NCI-H187 (cell line): Measurements from ENCODE around the gene FHIT.

ENCODE experiments used
- DNase-seq, 2 experiments: peaks; one replicate each; lab custom pipeline; 2025; lab: John Stamatoyannopoulos, UW

Gene FHIT

DNA sequence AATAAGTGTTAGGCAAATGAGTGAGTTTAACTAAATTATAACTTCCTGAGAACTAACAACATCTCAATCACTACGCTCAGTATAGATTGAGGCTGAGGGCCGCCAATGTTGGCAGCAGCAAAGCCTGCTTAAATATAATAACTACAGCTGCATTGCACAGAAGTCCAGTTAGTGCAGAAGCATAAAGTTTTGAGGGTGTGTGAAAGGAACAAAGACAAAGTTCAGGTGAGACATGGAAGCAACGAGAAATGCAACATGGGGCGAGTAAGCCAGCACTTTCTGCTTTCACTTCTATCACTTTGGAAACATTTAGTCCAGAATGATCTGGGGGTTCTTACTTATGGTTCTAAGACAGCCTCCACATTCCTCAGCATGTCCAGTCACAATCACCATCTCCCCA, 1149.1 kb downstream of the FHIT start:
- no peak for DNase-seq

DNA sequence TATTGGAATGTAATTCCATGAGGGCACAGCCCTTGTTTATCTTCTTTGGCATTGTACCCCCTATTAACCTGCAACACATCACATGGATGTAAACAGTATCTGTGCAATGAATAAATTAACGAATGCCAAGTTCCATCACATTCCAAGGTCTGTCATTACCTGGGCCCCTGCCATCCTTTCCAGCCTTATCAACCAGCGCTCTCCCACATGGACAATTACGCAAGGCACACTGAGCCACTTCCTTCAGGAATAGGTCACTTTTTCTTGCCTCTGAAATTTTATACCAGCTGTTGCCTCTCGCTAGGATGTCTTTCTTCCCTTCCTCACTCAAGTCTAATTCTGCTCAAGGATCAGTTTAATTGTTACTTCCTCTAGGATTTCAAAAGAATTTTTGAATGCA, 1149.6 kb downstream of the FHIT start:
- no peak for DNase-seq

DNA sequence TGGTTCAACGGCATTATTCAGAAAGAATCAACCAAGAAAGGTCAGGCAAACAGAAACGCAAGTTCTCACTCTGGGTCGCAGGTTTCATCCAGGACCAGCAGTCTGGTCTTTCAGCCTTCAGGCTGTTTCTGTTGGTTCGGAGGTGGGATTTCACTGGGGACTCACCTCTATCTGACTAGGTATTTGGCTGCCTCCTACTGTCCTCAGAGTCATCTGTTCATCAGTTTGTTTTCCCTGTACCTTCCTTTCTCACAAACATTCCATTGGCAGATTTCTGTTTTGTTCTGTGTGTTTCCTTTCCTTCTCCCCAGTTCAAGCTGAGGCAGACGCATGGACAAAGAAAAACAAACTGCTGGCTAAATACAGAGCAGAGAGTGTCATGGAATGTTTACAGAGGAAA, 1154.8 kb downstream of the FHIT start:
- no peak for DNase-seq

DNA sequence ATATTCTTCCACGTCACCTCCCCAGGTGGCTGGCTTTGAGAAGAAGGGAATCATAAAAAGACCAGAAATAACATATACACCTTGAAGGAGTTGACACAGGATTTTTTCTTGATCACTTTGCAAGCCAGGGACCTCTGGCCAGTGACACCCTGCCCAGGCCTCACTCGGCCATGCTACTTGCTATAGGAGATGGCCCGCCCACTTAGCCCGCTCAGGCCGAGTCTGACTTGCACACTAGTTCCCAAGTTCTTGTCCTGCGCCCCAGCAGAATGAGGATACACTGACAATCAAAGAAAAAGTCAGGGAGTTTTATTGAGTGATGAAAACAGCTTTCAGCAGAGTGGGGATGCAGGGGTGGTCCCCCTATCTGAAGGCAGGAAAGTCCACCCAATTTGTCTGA, 1155.3 kb downstream of the FHIT start:
- no peak for DNase-seq

DNA sequence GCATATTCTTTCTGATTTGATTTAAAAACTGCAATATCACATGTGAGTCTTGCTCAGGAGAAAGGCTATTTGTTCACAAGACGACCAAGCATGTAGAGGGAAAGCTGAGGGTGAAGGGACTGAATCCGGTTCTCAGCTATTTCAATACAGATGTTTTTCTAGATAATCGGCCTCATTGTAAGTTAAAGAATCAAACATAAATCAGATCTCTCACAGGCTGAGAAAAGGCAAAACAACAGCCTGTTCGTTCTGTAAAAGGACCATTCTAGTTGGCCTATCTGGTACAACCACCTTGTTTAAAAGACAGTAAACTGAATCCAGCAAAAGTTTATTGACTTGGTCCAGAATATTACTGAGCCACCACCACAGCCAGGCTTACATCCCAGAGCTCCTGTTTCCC, 1155.7 kb downstream of the FHIT start:
- no peak for DNase-seq

DNA sequence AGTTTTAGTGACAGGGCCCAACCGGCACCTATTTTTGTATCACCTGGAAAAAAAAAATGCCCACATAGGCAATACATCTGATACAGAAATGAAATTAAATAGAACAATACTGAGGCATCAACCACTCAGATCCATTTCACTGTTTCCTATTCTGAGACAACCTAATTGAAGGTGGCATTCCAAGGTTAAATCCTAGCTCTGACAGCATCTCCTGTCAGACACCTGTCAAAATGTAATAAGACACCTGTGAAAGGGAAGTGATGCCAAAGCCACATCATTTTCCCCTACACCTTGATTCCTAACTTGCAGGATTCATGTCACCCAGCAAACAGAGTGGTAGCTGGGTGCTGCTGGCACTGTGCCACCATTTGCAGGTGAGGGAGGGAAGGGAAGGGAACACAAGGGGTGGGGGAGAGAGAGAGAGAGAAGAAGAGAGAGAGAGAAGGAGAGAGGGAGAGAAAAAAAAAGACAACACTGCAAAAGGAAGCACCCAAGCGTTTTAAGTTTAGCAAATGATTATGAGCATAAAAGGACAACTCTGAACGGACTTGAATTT, 1156.8 kb downstream of the FHIT start:
- no peak for DNase-seq

DNA sequence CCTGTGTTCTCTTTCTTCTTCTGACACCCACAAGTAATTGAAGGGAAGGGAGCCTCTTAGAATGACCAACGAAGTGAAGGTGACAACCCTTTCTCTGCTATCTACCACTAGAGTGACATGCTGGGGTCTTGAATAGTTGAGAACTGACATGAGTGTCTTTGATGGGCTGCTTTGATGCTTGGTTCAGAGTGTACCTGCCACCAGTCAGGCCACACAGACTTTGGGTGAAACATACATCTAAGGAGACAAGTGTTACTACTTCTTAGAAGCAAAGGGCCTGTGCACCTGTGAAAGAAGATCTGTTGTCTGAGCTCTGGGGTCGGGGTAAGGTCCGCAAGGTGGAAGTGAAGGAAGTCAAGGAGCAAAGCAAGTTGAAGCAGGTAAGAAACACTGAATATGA, 1160.7 kb downstream of the FHIT start:
- no peak for DNase-seq

DNA sequence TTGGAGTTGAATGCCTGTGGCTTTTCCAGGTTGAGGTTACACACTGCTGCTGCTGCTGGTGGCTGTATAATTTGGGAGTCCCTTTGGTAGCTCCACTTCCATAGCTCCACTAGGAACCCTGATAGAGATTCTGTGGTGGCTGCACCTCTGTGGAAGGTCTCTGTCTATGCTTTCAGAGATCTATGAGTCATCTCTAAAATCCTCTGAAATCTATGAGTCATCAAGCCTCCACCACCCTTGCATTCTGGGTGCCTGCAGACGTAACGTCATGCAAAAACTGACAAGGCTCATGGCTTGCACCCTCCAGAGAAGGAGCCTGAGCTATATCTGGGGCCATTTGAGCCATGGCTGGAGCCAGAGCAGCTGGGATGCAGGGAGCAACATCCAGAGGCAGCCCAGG, 1164.4 kb downstream of the FHIT start:
- no peak for DNase-seq

DNA sequence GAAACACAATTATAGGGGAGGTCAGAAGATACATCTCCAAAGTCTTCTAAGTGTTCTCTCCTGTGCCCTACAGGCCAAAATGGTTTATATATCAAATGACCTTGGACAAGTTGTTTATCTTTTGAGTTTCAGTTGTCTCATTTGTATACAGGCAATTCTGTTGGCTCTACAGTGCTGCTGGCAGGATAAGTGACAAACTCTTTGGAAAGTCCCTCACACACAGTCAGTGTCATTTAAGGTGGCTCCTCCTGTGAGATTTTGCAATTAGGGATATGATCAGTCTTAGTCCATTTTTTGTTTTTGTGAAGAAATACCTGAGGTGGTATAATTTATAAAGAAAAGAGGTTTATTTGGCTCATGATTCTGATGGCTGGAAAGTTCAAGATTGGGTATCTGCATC, 1165.6 kb downstream of the FHIT start:
- DNase-seq: no peak

DNA sequence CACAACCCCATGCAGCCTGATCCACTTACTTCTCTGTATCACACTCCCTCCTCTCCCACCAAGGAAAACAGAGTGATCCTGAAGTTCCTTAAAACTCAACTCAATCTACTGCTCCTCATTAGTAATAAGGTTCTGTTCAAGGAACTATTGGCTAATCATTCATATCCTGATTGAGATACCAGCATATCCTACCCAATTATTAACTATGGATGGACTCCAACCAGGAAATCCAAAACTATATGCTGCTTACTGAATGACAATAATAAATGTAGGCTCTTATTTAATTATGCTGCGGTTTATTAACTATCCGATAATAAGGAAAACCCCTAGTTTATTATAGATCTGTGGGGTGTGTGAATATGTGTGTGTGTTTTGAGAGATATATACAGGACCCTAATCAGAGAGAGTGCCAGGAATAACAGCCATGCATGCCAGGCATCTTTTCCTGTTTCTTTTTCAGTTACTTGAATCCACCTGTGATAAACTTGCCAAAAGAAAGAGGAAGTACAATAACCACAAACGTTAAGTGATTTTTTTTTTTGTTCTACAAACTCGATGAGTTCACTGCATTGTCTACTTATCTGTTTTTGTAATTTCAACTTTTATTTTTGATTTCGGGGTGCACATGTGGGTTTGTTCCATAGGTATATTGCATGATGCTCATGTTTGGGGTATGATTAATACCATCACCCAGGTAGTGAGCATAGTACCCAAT, 1169.7 kb downstream of the FHIT start:
- no peak for DNase-seq

DNA sequence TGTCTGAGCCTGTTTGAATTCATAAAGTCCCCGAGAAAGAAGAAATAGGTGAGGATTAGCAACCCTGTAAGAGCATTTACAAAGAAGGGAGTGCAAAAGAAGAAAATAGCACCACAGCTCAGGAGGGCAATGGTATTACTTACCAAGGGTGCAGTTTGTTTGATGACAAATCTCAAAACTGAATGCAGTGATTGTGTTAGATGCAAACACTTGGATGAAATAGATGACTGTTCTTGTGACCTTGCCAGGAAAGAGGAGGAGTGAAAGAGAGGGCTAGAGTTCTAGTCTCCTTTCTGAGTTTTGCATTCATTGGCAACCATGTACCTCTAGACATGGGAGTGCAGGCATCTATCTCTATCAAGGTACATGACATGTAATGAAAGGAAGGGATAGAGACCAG, 1170.6 kb downstream of the FHIT start:
- no peak for DNase-seq

DNA sequence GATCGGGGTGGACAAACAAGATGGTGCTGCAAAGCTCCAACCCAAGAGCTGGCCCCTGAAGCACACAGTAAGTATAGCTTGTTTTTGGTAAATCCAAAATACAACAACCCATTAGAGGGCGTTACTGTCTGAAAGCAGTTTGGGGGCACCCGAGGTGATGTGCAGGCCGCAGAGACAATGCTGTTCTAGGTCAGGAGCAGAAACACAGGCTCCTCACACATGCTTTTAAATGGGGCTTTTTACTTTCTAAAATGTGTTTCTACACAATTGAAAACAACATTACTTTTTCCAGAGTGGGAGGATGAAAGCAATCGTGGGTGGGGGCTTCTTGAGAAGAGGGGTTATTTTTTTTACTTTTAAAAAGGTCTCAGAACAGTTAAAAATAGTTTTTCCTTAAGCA, 1172.2 kb downstream of the FHIT start:
- no peak for DNase-seq

DNA sequence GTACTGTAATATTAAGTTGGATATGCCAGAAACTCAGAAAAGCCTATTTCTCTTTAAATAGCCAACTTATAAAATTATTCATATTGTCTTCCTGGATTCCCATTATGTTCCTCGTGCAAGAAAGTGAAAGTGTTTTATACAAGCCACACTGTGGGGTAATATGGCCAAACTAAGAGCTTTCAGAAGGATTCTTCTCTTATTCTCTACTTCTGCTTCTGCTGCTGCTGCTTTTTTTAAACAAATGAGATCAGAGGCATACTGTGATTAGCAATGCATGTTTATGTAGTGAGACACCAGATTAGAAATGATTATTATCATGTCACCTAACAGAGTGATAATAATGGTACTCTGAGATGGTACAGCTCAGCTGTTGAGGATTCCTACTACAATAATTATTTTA, 1174.9 kb downstream of the FHIT start:
- DNase-seq: no peak

DNA sequence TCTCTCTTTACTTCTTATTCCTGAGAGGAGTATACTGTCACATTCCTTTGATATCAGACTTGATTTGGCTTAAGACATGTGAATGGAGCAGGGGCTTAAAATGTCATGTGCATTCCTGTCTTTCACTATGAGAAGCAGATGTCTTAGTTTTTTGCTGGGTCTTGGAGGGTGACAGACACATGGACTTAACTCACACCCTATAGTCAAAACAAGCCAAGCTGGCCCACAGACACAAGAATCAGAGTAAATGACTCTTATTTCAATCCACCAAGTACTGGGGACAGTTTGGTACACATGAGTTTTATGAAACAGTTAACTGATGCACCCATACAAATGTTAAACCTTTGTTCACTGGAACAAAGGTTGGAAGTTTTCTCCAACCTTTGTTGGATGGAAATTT, 1177.3 kb downstream of the FHIT start:
- no peak for DNase-seq

DNA sequence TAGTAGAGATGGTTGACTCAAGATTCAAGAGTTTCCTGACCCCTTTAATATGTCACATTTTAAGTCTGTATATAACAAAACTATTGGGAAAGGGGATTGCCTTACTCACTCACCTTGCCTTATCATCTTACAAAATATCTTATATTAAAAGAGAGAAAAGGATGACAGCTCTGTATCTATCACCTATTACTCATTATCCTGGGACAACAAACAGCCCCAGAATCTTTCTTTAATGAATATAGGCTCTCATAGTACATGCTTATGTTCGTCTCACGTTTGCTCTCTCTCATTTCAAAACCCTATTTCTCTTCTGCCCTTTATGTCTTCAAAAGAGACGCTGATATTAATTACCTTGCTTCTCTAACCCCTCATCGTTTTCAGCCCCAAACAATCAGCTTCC, 1178.0 kb downstream of the FHIT start:
- no peak for DNase-seq

DNA sequence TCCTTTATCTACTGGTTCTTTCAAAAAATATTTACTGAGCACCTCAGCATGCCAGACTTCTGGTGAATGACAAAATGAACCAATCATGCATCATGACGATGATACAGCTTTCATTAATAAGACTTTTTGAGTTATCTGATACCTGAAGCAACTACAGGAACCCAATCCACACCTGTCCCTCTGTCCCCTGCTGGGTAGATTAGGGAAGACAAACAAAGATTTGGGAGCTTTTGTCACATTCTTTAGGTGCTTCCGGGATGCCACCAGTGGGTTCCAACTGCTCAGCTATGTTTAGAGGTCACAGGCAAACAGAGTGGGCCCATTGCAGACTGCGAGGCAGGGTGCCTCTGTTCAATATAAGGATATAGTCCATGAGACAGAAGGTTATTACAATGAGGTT, 1180.9 kb downstream of the FHIT start:
- DNase-seq: no peak

DNA sequence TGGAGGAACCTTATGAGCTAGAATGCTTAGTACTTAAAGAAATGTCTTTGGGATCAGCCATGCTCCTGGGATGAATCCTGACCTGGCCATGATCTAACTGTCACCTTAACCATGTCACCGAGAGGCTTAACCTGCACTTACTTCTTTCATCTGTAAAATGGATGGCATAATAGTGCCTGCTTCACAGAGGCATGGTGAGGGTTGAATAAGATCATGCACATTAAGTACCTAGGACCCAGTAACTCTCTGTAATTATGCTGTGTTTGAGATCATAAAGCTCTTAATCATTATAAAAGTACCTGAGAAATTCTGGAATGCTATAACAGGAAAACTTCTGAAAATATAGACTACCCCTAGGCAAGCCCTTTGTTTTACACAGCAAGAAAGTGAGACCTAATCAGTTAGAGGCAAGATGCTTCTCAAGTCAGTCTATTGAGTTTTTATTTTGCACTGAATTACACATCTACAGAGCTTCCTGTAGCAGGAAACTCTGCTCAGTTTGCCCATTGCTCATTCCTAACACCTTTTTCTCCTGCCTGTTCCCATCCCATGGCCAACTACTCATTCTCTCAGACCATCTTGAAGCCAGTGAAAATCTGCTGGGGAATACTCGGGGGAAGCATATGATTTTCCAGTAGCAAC, 1185.9 kb downstream of the FHIT start:
- DNase-seq: no peak

DNA sequence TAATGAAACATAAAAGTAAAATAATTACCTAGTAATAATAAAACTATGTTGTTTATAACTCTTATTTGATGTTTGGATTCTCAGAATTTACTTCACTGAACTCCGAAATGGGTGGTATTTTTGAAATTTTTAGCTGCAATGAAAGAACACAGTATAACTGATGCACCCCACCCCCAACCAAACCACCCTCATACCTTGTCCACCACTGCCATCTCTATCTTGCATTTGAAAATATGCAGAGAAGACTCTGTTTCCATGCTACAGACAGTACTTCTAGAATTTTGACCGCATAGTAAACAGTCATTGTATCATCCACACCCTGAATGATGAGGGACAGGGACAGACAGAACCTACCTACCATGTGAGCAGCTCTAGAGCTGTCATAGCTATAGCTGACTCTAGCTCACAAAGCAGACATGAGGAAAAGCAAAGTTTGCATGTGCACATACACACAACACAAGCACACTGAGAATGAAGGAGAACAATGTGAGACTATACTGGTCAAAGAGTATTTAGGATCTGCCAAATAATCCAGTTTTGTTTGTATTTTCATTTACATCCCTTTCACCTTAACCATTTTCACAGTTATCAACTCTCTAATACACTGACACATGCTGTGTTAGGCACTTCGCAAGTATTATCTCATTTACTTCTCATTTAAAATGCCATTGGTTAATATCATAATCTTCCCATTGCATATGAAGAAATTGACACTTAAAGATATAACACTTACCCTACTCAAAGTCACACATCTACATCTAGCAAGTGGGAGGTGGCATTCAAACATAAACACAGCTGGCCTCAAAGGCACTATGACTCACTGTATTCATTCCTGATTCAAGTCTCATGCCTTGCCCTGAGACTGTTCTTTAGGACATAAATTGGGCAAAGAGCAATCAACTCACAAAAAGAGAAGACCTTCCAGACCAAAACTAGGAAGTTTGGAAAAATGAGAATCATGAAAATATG, 1186.8 kb downstream of the FHIT start:
- DNase-seq: no peak

DNA sequence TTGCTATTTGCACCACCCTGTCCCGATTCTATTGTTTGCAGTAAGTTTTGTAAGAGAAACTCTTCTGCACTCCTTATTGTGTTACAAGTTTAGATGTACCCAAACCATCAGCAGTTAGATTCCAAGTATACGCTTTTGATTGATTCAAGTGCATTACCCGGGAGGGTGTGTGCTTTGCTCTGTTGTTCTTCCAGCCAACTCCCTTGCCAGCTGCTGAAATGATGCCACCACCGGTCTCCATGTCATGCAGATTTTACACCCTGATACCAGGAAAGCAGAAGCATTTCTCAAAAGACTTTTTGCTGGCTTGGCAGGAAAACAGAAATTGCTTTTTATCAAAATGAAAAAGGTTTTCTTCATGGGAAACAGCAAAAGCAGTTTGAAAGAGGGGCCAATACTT, 1194.8 kb downstream of the FHIT start:
- DNase-seq: no peak

DNA sequence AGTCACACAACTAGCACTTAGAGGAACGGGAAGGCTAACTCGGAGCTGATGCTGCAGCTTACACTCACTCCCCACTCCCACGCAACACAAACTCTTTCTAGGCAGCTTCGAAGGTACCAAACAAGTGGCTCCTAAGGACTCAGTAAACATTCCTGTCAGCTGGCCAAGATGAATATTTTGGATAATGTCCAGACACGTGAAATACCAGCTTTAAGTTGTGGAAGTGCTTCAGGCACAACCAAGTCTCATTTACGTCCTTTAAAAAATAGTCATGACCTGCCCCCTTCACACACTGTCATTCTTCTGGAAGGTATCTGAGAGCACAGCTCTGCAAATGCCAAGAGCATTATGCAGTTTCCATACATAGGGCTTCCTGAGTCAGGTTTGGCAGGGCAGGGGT, 1195.5 kb downstream of the FHIT start:
- DNase-seq: peak in 1 of 2 experiments; percentile 4

DNA sequence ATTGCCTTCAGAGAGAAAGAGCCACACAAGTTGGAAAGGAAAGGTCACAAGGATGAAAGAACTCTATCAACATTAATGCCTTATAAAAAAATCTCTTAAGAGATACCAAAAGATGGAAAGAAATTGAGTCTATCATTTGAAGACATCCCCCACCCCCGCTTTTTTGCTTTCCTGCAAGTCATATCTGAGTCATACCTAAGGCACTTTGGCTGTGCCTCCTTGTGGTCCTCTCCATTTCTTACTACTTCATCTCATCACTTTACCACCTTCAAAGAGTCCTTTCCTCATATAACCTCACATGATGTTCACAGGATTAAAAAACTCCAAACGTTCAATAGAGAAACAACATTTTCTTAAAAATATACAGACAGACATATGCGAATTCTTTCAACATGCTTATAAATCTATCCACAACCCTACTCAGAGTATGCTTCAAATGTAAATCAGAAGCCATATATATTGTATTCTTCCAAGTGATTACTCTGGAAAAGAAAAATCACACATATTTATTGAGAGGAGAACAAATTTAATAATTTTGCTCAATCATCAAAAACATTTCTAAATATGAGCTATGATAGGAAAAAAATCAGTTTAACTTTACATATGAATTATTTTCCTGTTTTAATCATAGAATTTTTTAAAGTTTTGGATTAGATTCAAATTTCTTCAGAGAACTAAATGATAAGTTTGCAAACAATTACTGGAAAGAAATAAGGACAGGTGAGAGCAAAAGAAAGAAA, 1197.6 kb downstream of the FHIT start:
- DNase-seq: no peak

DNA sequence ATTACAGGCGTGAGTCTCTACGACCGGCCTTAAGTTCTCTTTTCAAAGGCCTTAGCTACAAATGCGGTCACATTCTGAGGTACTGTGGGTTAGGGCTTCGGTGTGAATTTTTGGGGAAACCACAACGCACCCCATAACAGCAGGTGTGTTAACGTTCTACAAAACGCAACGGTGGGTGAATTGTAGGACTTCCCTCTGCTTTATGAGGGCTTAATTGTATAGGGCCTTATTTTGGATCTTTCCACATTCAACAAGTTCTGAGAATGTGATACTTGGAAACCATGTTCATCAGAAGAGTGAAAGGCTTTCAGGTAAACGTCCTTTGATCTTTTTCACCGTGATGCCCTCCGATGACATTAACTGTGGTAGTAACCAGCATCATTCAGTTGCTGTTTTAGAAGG, 1202.8 kb downstream of the FHIT start:
- DNase-seq: no peak
